Activated CD8-positive, alpha-beta T cell treated with anti-CD3 and anti-CD28 coated beads for 36 hours (primary cell): ENCODE results near the gene MAST4. TPM values are rescaled to one million over a fixed set of nuclear protein-coding genes. Genes with fewer than 3 reads are reported as not detected.

ENCODE experiments used
- ATAC-seq: fragments of 200-7000 bp; cut with Tn5 transposase; one replicate; pipeline ENCODE4 v1.10.0; 2021; ENCODE audit warnings: mild to moderate bottlenecking, moderate library complexity
- CTCF ChIA-PET: fragments of 350-600 bp; sonication (Branson Sonifier 250); formaldehyde crosslinking; loops from one replicate; lab custom pipeline; 2021; ENCODE audit warnings: antibody characterized with exemption; lab: Charles Lee
- POLR2A ChIA-PET: fragments of 350-600 bp; sonication (Branson Sonifier 250); formaldehyde crosslinking; loops from one replicate; lab custom pipeline; 2021; ENCODE audit warnings: antibody characterized with exemption; lab: Charles Lee
- DNase-seq: peaks from one replicate; pipeline ENCODE4 v3.0.0-alpha.2; 2020
- H3K27ac Mint-ChIP-seq: one replicate; pipeline ENCODE4 v1.8.0; 2021; ENCODE audit warnings: mild to moderate bottlenecking, mixed read lengths
- H3K27me3 Mint-ChIP-seq: one replicate; pipeline ENCODE4 v1.8.0; 2021; ENCODE audit warnings: mixed read lengths
- H3K36me3 Mint-ChIP-seq: one replicate; pipeline ENCODE4 v1.8.0; 2021; ENCODE audit warnings: low read depth, mixed read lengths
- H3K4me1 Mint-ChIP-seq: one replicate; pipeline ENCODE4 v1.8.0; 2021; ENCODE audit warnings: low read depth, mixed read lengths
- H3K4me3 Mint-ChIP-seq: one replicate; pipeline ENCODE4 v1.8.0; 2021; ENCODE audit warnings: mild to moderate bottlenecking, moderate library complexity, mixed read lengths
- H3K9me3 Mint-ChIP-seq: one replicate; pipeline ENCODE4 v1.8.0; 2021; ENCODE audit warnings: mixed read lengths
- CTCF ChIP-seq: fragments of 200-600 bp; IDR thresholded peaks from one replicate; pipeline ENCODE4 v1.8.0; 2022; ENCODE audit warnings: antibody characterized with exemption, mild to moderate bottlenecking
- intact Hi-C: fragments of 100-400 bp; cut with micrococcal nuclease; formaldehyde crosslinking; loops from one replicate; pipeline ENCODE4 v1.10.0; 2022
- total RNA-seq, 2 experiments: library from RNA; stranded (reverse); gene quantifications; one replicate each; pipeline ENCODE4 v1.2.3, GENCODE V29; 2021

MAST4 gene
- total RNA-seq, 2 experiments from 2014 or later = 7.6 to 10.0 TPM

GRCh38 chr5:66982470-66982869, 386.3 kb downstream of the MAST4 start:
- H3K27ac Mint-ChIP-seq = no peak overlapping the region
- no peaks in the 10 kb centered on the region for H3K9me3 Mint-ChIP-seq
- H3K36me3 Mint-ChIP-seq = no peaks in the 10 kb centered on the region
- ATAC-seq (no peak), DNase-seq (no peak)
- POLR2A ChIA-PET = interaction anchor here (1.1 kb wide), 1 partner anchor 34 kb away, joined by 4 read pairs; no protein-coding TSS in a partner anchor
- intact Hi-C loops = no loop called here
- peaks cover 9% of the 10 kb centered on the region for H3K27me3 Mint-ChIP-seq
- no peaks in the 10 kb centered on the region for H3K4me1 Mint-ChIP-seq
- TF ChIP-seq CTCF = no peak
- H3K4me3 Mint-ChIP-seq = no peak overlapping the region
- CTCF ChIA-PET = interaction anchor here (1.1 to 1.4 kb wide), 3 partner anchors 20 to 162 kb away, joined by 3 read pairs; no protein-coding TSS in a partner anchor

GRCh38 chr5:66985417-66985816, 389.2 kb downstream of the MAST4 start:
- DNase-seq = no peak
- TF ChIP-seq CTCF = no peak

GRCh38 chr5:66986009-66986408, 389.8 kb downstream of the MAST4 start:
- ATAC-seq = no peak
- CTCF ChIA-PET = interaction anchor here (1.0 to 2.5 kb wide), 7 partner anchors 12 to 173 kb away, joined by 3 to 11 read pairs (median 3); no protein-coding TSS in a partner anchor
- no peak overlapping the region for H3K27ac Mint-ChIP-seq
- no peak overlapping the region for H3K4me3 Mint-ChIP-seq
- peaks cover 6% of the 10 kb centered on the region for H3K27me3 Mint-ChIP-seq
- TF ChIP-seq CTCF = no peak
- intact Hi-C loops = no loop called here
- POLR2A ChIA-PET = no interaction called here
- H3K36me3 Mint-ChIP-seq = no peaks in the 10 kb centered on the region
- no peak for DNase-seq
- no peaks in the 10 kb centered on the region for H3K9me3 Mint-ChIP-seq
- H3K4me1 Mint-ChIP-seq = peaks cover 5% of the 10 kb centered on the region

More at GRCh38 chr5:66985417-66985816, 389.2 kb downstream of the MAST4 start:
- no peak for ATAC-seq
- intact Hi-C loops = no loop called here
- Mint-ChIP-seq H3K27me3 (peaks cover 6% of the 10 kb centered on the region), H3K4me1 (peaks cover 5% of the 10 kb centered on the region), H3K36me3 (no peaks in the 10 kb centered on the region), H3K9me3 (no peaks in the 10 kb centered on the region), H3K27ac (no peak overlapping the region), H3K4me3 (no peak overlapping the region)
- ChIA-PET POLR2A (no interaction called here), CTCF (interaction anchor here (1.6 kb wide), 1 partner anchor 174 kb away, joined by 3 read pairs; no protein-coding TSS in a partner anchor)

- peaks cover 5% of the 10 kb centered on the region for H3K4me1 Mint-ChIP-seq
- DNase-seq = no peak
- H3K36me3 Mint-ChIP-seq = no peaks in the 10 kb centered on the region
- POLR2A ChIA-PET = interaction anchor here (1.1 kb wide), 1 partner anchor 18 kb away, joined by 3 read pairs; no protein-coding TSS in a partner anchor
- intact Hi-C loops = no loop called here
- H3K27me3 Mint-ChIP-seq = peaks cover 6% of the 10 kb centered on the region
- CTCF ChIA-PET = interaction anchor here (0.7 to 2.5 kb wide), 18 partner anchors 8 to 1268 kb away, joined by 3 to 32 read pairs (median 4); no protein-coding TSS in a partner anchor
- H3K27ac Mint-ChIP-seq = no peak overlapping the region
- TF ChIP-seq CTCF = no peak
- ATAC-seq = no peak
- no peak overlapping the region for H3K4me3 Mint-ChIP-seq
- no peaks in the 10 kb centered on the region for H3K9me3 Mint-ChIP-seq
Observed at GRCh38 chr5:66986534-66986933, 390.3 kb downstream of the MAST4 start.

GRCh38 chr5:66987126-66987525, 390.9 kb downstream of the MAST4 start:
- CTCF ChIA-PET = interaction anchor here (0.7 to 2.5 kb wide), 25 partner anchors 9 to 1268 kb away, joined by 3 to 32 read pairs (median 3); no protein-coding TSS in a partner anchor
- TF ChIP-seq CTCF = no peak

More at GRCh38 chr5:66987126-66987525, 390.9 kb downstream of the MAST4 start:
- Mint-ChIP-seq H3K4me3 (no peak overlapping the region), H3K9me3 (no peaks in the 10 kb centered on the region), H3K36me3 (no peaks in the 10 kb centered on the region), H3K27me3 (peaks cover 6% of the 10 kb centered on the region), H3K27ac (no peak overlapping the region), H3K4me1 (peaks cover 5% of the 10 kb centered on the region)
- ATAC-seq (peak; percentile 47), DNase-seq (no peak)
- intact Hi-C loops = no loop called here
- POLR2A ChIA-PET = interaction anchor here (1.1 kb wide), 1 partner anchor 17 kb away, joined by 3 read pairs; no protein-coding TSS in a partner anchor
